Trophoblast cell (in vitro differentiated cells and primary cell): ENCODE data around the gene ITPKB.
"Not testable (repeated sequence)": the region's sequence is repeated elsewhere in the genome, so short reads cannot be mapped to it uniquely, and the experiment has no call there.

ENCODE experiments used
- DNase-seq, 2 donors: peaks; one replicate each; pipeline ENCODE4 v3.0.0-alpha.2; 2016
- H2AFZ ChIP-seq: 2 replicates; pipeline ENCODE4 v1.6.1; 2013; ENCODE audit warnings: low read length, moderate library complexity, mild to moderate bottlenecking; ENCODE audit not compliant: insufficient read depth, poor library complexity
- H2AK5ac ChIP-seq: 2 replicates; pipeline ENCODE4 v1.6.1; 2013; ENCODE audit warnings: mild to moderate bottlenecking, low read length
- H2BK120ac ChIP-seq: 2 replicates; pipeline ENCODE4 v1.6.1; 2013; ENCODE audit warnings: low read length, mild to moderate bottlenecking, moderate library complexity; ENCODE audit not compliant: insufficient read depth, poor library complexity
- H2BK12ac ChIP-seq: 2 replicates; pipeline ENCODE4 v1.6.1; 2013; ENCODE audit warnings: mild to moderate bottlenecking, low read length, moderate library complexity
- H2BK5ac ChIP-seq: 2 replicates; pipeline ENCODE4 v1.6.1; 2013; ENCODE audit warnings: low read length, low read depth, moderate library complexity, mild to moderate bottlenecking; ENCODE audit not compliant: poor library complexity
- H3K14ac ChIP-seq: 2 replicates; pipeline ENCODE4 v1.6.1; 2013; ENCODE audit warnings: mild to moderate bottlenecking, low read length
- H3K18ac ChIP-seq: 2 replicates; pipeline ENCODE4 v1.6.1; 2013; ENCODE audit warnings: mild to moderate bottlenecking, low read length
- H3K23ac ChIP-seq: 2 replicates; pipeline ENCODE4 v1.6.1; 2013; ENCODE audit warnings: low read length
- H3K27ac ChIP-seq: 2 replicates; pipeline ENCODE4 v1.5.1; 2013; ENCODE audit warnings: low read depth, mild to moderate bottlenecking, inconsistent platforms, low read length, moderate library complexity
- H3K27me3 ChIP-seq: 2 replicates; pipeline ENCODE4 v1.6.1; 2013; ENCODE audit warnings: inconsistent platforms, mild to moderate bottlenecking, low read length, moderate library complexity; ENCODE audit not compliant: insufficient read depth
- H3K36me3 ChIP-seq, 2 experiments: 1 replicate in 1 of 2; 2 replicates in 1 of 2; pipeline ENCODE4 v1.6.1; 2013; ENCODE audit warnings: low read length in 2 of 2, mild to moderate bottlenecking in 2 of 2, moderate library complexity in 1 of 2; ENCODE audit not compliant: insufficient read depth in 2 of 2, control insufficient read depth in 1 of 2
- H3K4ac ChIP-seq: 2 replicates; pipeline ENCODE4 v1.6.1; 2013; ENCODE audit warnings: low read depth, mild to moderate bottlenecking, low read length, moderate library complexity
- H3K4me1 ChIP-seq, 2 experiments: 1 replicate in 1 of 2; 2 replicates in 1 of 2; pipeline ENCODE4 v1.6.1; 2013; ENCODE audit warnings: low read length in 2 of 2, mild to moderate bottlenecking in 2 of 2, moderate library complexity in 1 of 2; ENCODE audit not compliant: insufficient read depth in 2 of 2, control insufficient read depth in 1 of 2
- H3K4me2 ChIP-seq: 2 replicates; pipeline ENCODE4 v1.6.1; 2013; ENCODE audit warnings: inconsistent platforms, mild to moderate bottlenecking, low read length, moderate library complexity
- H3K4me3 ChIP-seq: 2 replicates; pipeline ENCODE4 v1.5.1; 2013; ENCODE audit warnings: mild to moderate bottlenecking, low read depth, low read length, inconsistent platforms
- H3K79me1 ChIP-seq: one replicate; pipeline ENCODE4 v1.6.1; 2013; ENCODE audit warnings: low read length
- H3K79me2 ChIP-seq: 2 replicates; pipeline ENCODE4 v1.6.1; 2013; ENCODE audit warnings: low read length, mild to moderate bottlenecking; ENCODE audit not compliant: control insufficient read depth, insufficient read depth, poor library complexity
- H3K9ac ChIP-seq: 2 replicates; pipeline ENCODE4 v1.6.1; 2013; ENCODE audit warnings: mild to moderate bottlenecking, low read length
- H3K9me3 ChIP-seq: 2 replicates; pipeline ENCODE4 v1.6.1; 2013; ENCODE audit warnings: low read depth, mild to moderate bottlenecking, control low read depth, inconsistent platforms, low read length; ENCODE audit not compliant: insufficient read depth
- H4K12ac ChIP-seq: 2 replicates; pipeline ENCODE4 v1.6.1; 2013; ENCODE audit warnings: low read depth, mild to moderate bottlenecking, low read length, moderate library complexity
- H4K8ac ChIP-seq: 2 replicates; pipeline ENCODE4 v1.6.1; 2013; ENCODE audit warnings: low read depth, mild to moderate bottlenecking, low read length, moderate library complexity
- H4K91ac ChIP-seq: one replicate; pipeline ENCODE4 v1.6.1; 2013; ENCODE audit warnings: low read depth, mild to moderate bottlenecking, low read length, moderate library complexity
- WGBS: extraction: QIAGEN DNeasy Blood & Tissue Kit; methylation state at CpG from one replicate; pipeline ENCODE4 v1.1.7; 2013; ENCODE audit warnings: missing lambda C conversion rate; ENCODE audit not compliant: insufficient read length, insufficient coverage; ENCODE audit errors: extremely low coverage; 5-methylcytosine and 5-hydroxymethylcytosine counted together

ITPKB gene

DNA sequence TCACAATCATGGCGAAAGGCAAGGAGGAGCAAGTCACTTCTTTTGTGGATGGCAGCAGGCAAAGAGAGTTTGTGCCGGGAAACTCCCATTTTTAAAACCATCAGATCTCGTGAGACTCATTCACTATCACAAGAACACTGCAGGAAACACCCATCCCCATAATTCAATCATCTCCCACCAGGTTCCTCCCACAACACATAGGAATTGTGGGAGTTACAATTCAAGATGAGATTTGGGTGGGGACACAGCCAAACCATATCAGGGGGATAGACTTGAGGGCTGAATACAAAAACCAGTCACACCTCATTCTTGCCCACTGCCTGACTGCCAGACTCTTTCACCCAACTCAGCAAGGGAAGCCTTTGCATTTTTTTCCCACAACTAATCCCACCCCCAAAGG, 140.1 kb downstream of the ITPKB start:
- H4K12ac ChIP-seq, H3K4me3 ChIP-seq, H3K79me2 ChIP-seq, H3K4me1 ChIP-seq, H2BK5ac ChIP-seq, H2AFZ ChIP-seq, H3K4ac ChIP-seq, H3K27me3 ChIP-seq, H3K4me2 ChIP-seq, H2BK120ac ChIP-seq, H3K18ac ChIP-seq, H2BK12ac ChIP-seq, H4K8ac ChIP-seq, DNase-seq, H3K9me3 ChIP-seq, H4K91ac ChIP-seq, H3K27ac ChIP-seq, H3K23ac ChIP-seq, H3K9ac ChIP-seq, H3K14ac ChIP-seq, H3K79me1 ChIP-seq, H3K36me3 ChIP-seq, H2AK5ac ChIP-seq: not testable (repeated sequence)
- WGBS, result no CpG with 5 or more reads among the region's 3 CpGs

DNA sequence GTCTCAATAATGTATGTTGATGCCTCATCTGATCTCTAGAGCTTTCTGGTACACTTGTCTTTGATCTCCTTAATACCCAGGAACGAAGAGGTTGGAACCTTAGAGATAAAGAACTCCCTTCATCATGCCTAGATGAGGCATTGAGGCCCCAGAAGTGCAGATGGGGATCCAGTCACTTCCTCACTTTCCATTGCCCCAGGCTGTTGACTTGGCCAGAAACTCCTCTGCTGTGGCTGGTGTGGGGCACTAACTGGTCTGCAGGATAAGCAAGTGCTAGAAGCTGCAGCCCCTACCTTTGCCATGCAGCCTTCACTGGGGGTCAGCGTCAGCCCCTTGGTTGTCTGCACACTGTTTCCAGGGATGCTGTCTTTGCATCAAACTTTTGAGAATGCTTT, 140.6 kb downstream of the ITPKB start:
- no peak overlapping the region for H2BK120ac ChIP-seq
- no CpG with 5 or more reads among the region's 2 CpGs for WGBS
- H3K27ac ChIP-seq, result no peak overlapping the region
- no peaks in the 10 kb centered on the region for H3K36me3 ChIP-seq
- DNase-seq, result no peak
- peaks cover 8% of the 10 kb centered on the region for H3K9me3 ChIP-seq
- no peak overlapping the region for H3K9ac ChIP-seq
- H3K79me2 ChIP-seq, result no peaks in the 10 kb centered on the region
- H4K12ac ChIP-seq, result no peak overlapping the region
- no peak overlapping the region for H2BK5ac ChIP-seq
- H2AK5ac ChIP-seq, result no peak overlapping the region
- no peaks in the 10 kb centered on the region for H3K27me3 ChIP-seq
- no peak overlapping the region for H3K23ac ChIP-seq
- no peak overlapping the region for H3K4ac ChIP-seq
- no peak overlapping the region for H2AFZ ChIP-seq
- no peak overlapping the region for H3K14ac ChIP-seq
- no peak overlapping the region for H3K4me3 ChIP-seq
- no peaks in the 10 kb centered on the region for H3K79me1 ChIP-seq
- H2BK12ac ChIP-seq, result no peak overlapping the region
- no peak overlapping the region for H4K91ac ChIP-seq
- no peak overlapping the region for H3K4me2 ChIP-seq
- no peak overlapping the region for H4K8ac ChIP-seq
- no peak overlapping the region for H3K18ac ChIP-seq
- H3K4me1 ChIP-seq, result peaks cover 3 to 6% of the 10 kb centered on the region in 2 experiments

DNA sequence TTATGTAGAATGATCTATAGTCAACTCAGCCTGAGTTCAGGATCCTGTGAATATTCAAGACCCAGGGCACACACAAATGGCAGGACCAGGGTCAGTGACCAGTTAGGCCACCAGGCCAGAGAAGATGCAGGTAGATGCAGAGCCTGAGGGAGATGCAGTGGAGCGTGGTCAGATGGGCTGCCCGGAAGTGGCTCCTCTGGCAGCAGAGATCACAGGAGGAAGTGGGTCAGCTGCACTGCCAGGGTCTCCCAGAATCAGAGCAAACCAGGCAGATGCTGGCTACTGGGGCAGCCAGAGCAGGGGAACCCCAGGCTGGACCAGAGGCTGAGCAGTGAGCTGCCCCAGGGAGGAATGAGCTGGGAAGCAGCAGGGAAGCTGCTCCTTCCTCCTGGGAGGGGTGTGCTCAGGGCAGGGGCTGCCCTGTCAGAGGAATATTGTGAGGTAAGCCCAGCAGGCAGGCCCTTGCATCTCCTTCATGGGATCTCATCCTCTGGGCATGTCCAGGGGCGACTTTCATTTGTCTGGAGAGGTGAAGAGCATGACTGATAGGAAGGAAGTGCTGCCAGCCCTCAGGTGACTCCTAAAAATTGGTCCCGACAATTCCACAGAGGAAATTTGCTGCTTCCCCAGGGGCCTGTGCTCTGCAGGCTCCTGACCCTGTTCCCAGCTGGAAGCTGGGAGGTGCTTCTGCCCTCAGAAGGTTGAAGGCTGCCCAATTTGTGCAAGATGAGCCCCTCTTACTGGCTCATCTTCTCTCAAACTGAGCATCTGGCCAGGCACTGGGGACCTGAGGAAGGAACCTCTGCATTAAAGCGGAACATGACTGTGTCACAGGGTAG, 141.2 kb downstream of the ITPKB start:
- Histone ChIP-seq H4K8ac (no peak overlapping the region), H3K14ac (no peak overlapping the region), H4K12ac (no peak overlapping the region), H3K36me3 (no peaks in the 10 kb centered on the region), H4K91ac (no peak overlapping the region), H3K27me3 (no peaks in the 10 kb centered on the region), H3K79me1 (no peaks in the 10 kb centered on the region), H3K79me2 (no peaks in the 10 kb centered on the region), H3K4me1 (peaks cover 3 to 6% of the 10 kb centered on the region in 2 experiments), H3K4me3 (no peak overlapping the region), H2AK5ac (no peak overlapping the region), H3K27ac (no peak overlapping the region), H3K9ac (no peak overlapping the region), H3K23ac (no peak overlapping the region), H2BK120ac (no peak overlapping the region), H2BK12ac (no peak overlapping the region), H3K4ac (no peak overlapping the region), H3K18ac (no peak overlapping the region), H2BK5ac (no peak overlapping the region), H2AFZ (no peak overlapping the region), H3K9me3 (peaks cover 8% of the 10 kb centered on the region), H3K4me2 (no peak overlapping the region)
- WGBS, result no CpG with 5 or more reads among the region's 5 CpGs
- no peak for DNase-seq

DNA sequence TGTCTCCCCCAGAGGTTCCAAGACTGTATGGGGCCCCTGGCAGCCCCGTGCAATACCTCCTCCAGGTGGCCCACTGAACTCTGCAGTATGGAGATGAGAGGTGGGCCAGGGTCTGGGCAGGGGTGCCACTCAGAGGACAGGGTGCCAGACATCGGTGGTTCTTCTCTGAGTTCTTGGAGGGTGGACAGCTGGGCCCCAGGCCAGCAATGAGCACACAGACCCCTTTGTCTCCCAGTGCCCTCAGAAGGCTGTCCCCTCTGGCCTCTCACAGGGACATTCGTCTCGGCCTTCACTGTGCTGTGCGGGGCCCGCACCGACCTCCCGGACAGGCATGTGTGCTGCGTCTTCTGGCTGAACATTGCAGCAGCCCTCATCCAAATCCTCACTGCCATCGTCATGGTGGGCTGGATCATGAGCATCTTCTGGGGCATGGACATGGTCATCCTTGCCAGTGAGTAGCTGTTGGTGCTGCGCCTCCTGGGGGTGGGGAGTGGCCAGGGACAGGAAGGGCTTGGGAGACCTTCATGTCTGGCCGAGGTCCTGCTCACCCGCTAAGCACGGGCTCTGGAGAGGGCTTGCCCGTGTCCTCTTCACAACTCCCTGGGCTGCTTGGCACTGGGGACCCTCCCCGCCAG, 142.4 kb downstream of the ITPKB start:
- WGBS, result no CpG with 5 or more reads among the region's 16 CpGs
- H2BK12ac ChIP-seq, result no peak overlapping the region

More for the DNA sequence above, 142.4 kb downstream of the ITPKB start:
- Histone ChIP-seq H3K4me2 (no peak overlapping the region), H3K4me3 (no peak overlapping the region), H3K27ac (no peak overlapping the region), H3K79me2 (no peaks in the 10 kb centered on the region), H3K23ac (no peak overlapping the region), H3K9ac (no peak overlapping the region), H2BK5ac (no peak overlapping the region), H4K8ac (no peak overlapping the region), H2AFZ (no peak overlapping the region), H3K27me3 (no peaks in the 10 kb centered on the region), H2AK5ac (no peak overlapping the region), H3K14ac (no peak overlapping the region), H3K4me1 (peaks cover 0 to 3% of the 10 kb centered on the region in 2 experiments), H4K91ac (no peak overlapping the region), H3K9me3 (peaks cover 8% of the 10 kb centered on the region), H4K12ac (no peak overlapping the region), H2BK120ac (no peak overlapping the region), H3K18ac (no peak overlapping the region), H3K36me3 (no peaks in the 10 kb centered on the region), H3K79me1 (no peaks in the 10 kb centered on the region), H3K4ac (no peak overlapping the region)
- no peak for DNase-seq
